ENCODE measurements around the gene CKM.

- TF ChIP-seq CTCF (IDR thresholded peaks at IDR 0.05) (no peak), EZH2 (IDR thresholded peaks at IDR 0.05) (no peak), EZH2phosphoT487 (IDR thresholded peaks at IDR 0.05) (no peak)
These were observed 26.8 kb upstream of the CKM start for GRCh38 chr19:45349430-45349941.

Measured in neural progenitor cell (in vitro differentiated cells).